PC-3 (cell line): Measurements from ENCODE around the gene SEMA3A. TPM values are rescaled to one million over a fixed set of nuclear protein-coding genes. Genes with fewer than 3 reads are reported as not detected.
A peak's percentile ranks its signal among the peaks of the same experiment; 100 is the strongest.

Experiments used
- ATAC-seq: fragments of 200-7000 bp; cut with Tn5 transposase; 2 replicates; pipeline ENCODE4 v1.9.1; 2020; ENCODE audit warnings: mild to moderate bottlenecking, moderate library complexity
- BruUV-seq: library from RNA; stranded (reverse); fragments of 400-500 nt; replicated peaks from 2 replicates; lab custom pipeline; 2021; lab: Mats Ljungman, UMichigan
- CTCF ChIA-PET: fragments of 300-600 bp; sonication (Branson Sonifier 250); formaldehyde crosslinking; loops from one replicate; lab custom pipeline; 2022; ENCODE audit warnings: antibody characterized with exemption; lab: Charles Lee
- POLR2A ChIA-PET: fragments of 300-600 bp; sonication (Branson Sonifier 250); formaldehyde crosslinking; loops from one replicate; lab custom pipeline; 2022; ENCODE audit warnings: antibody characterized with exemption; ENCODE audit not compliant: unreplicated experiment; lab: Charles Lee
- DNase-seq: peaks from one replicate; pipeline ENCODE4 v3.0.0-alpha.2; 2015
- H2AFZ ChIP-seq: fragments of 300-600 bp; sonication (generic); 2 replicates; pipeline ENCODE4 v1.6.0; 2016; ENCODE audit warnings: antibody characterized with exemption, low read length
- H3F3A ChIP-seq: fragments of 300-600 bp; sonication (generic); one replicate; pipeline ENCODE4 v1.6.0; 2017; ENCODE audit warnings: antibody characterized with exemption, low read length, control low read depth, mild to moderate bottlenecking; ENCODE audit not compliant: unreplicated experiment
- H3K27ac ChIP-seq: fragments of 300-600 bp; sonication (generic); 2 replicates; pipeline ENCODE4 v1.5.1; 2016; ENCODE audit warnings: mild to moderate bottlenecking, low read length
- H3K27me3 ChIP-seq: fragments of 300-600 bp; sonication (generic); 2 replicates; pipeline ENCODE4 v1.6.1; 2016; ENCODE audit warnings: low read length, mixed read lengths
- H3K36me3 ChIP-seq: fragments of 300-600 bp; sonication (generic); 2 replicates; pipeline ENCODE4 v1.6.1; 2016; ENCODE audit warnings: low read depth, mixed run types, low read length, mixed read lengths
- H3K4me1 ChIP-seq: fragments of 300-600 bp; sonication (generic); 2 replicates; pipeline ENCODE4 v1.5.1; 2016; ENCODE audit warnings: low read length; ENCODE audit not compliant: insufficient read depth
- H3K4me2 ChIP-seq: fragments of 300-600 bp; sonication (generic); 2 replicates; pipeline ENCODE4 v1.6.0; 2016; ENCODE audit warnings: low read length
- H3K4me3 ChIP-seq: fragments of 300-600 bp; sonication (generic); 2 replicates; pipeline ENCODE4 v1.5.1; 2016; ENCODE audit warnings: mild to moderate bottlenecking, low read length, mixed read lengths
- H3K79me2 ChIP-seq: fragments of 300-600 bp; sonication (generic); 2 replicates; pipeline ENCODE4 v1.6.1; 2017; ENCODE audit warnings: low read length, mixed read lengths
- H3K9ac ChIP-seq: fragments of 300-600 bp; sonication (generic); 2 replicates; pipeline ENCODE4 v1.6.0; 2016; ENCODE audit warnings: mild to moderate bottlenecking, low read length
- H3K9me2 ChIP-seq: fragments of 300-600 bp; sonication (generic); replicated peaks from 2 replicates; pipeline ENCODE4 v1.6.1; 2016; ENCODE audit warnings: mixed run types, low read length, mixed read lengths
- H3K9me3 ChIP-seq: fragments of 300-600 bp; sonication (generic); 2 replicates; pipeline ENCODE4 v1.6.1; 2016; ENCODE audit warnings: low read length, mixed read lengths
- H4K20me1 ChIP-seq: fragments of 300-600 bp; sonication (generic); 2 replicates; pipeline ENCODE4 v1.6.1; 2016; ENCODE audit warnings: low read length, mixed read lengths
- CTCF ChIP-seq: fragments of 300-600 bp; sonication (generic); conservative IDR thresholded peaks from 2 replicates; pipeline ENCODE4 v1.5.1; 2017; ENCODE audit warnings: antibody characterized with exemption, low read depth, mild to moderate bottlenecking, low read length
- EZH2 ChIP-seq: fragments of 300-600 bp; sonication (generic); IDR thresholded peaks from one replicate; pipeline ENCODE4 v1.6.1; 2017; ENCODE audit warnings: antibody characterized with exemption, mild to moderate bottlenecking, low read length; ENCODE audit not compliant: unreplicated experiment
- EZH2phosphoT487 ChIP-seq: fragments of 300-600 bp; sonication (generic); IDR thresholded peaks from 2 replicates; pipeline ENCODE4 v1.6.1; 2018; ENCODE audit warnings: mild to moderate bottlenecking, antibody characterized with exemption, low read length, borderline replicate concordance
- intact Hi-C: fragments of 100-400 bp; cut with micrococcal nuclease; formaldehyde crosslinking; loops from 2 replicates; pipeline ENCODE4 v1.9.0; 2023
- total RNA-seq: library from RNA; depleted of rRNA; stranded (reverse); fragments of >200 nt; gene quantifications from 2 replicates; pipeline ENCODE4 v1.2.3, GENCODE V29; 2014

The SEMA3A gene
- total RNA-seq, 1 experiment from 2014 or later: 16.9 TPM

GRCh38 chr7:84200859-84201258 lies 6.3 kb upstream of the SEMA3A start:
- intact Hi-C loops: no loop called here
- Histone ChIP-seq H3K27ac (peak overlapping the region; percentile 72), H4K20me1 (no peaks in the 10 kb centered on the region), H3K9ac (peak overlapping the region; percentile 41), H3F3A (no peaks in the 10 kb centered on the region), H3K79me2 (no peaks in the 10 kb centered on the region), H3K9me2 (no peaks in the 10 kb centered on the region), H3K4me3 (no peak overlapping the region), H3K4me1 (peaks cover 31% of the 10 kb centered on the region), H2AFZ (no peak overlapping the region), H3K27me3 (no peaks in the 10 kb centered on the region), H3K9me3 (no peaks in the 10 kb centered on the region), H3K36me3 (no peaks in the 10 kb centered on the region), H3K4me2 (peak overlapping the region; percentile 48)
- BruUV-seq: no TSS peak
- ATAC-seq (peak; percentile 95), DNase-seq (peak; percentile 67)
- POLR2A ChIA-PET: no interaction called here
- CTCF ChIA-PET: no interaction called here
- TF ChIP-seq CTCF (no peak), EZH2phosphoT487 (no peak), EZH2 (no peak)

GRCh38 chr7:84199216-84199615 lies 4.6 kb upstream of the SEMA3A start:
- BruUV-seq: no TSS peak
- Histone ChIP-seq H3F3A (no peaks in the 10 kb centered on the region), H2AFZ (no peak overlapping the region), H3K9me3 (no peaks in the 10 kb centered on the region), H3K27ac (no peak overlapping the region), H3K36me3 (no peaks in the 10 kb centered on the region), H3K4me3 (no peak overlapping the region), H3K4me1 (peaks cover 39% of the 10 kb centered on the region), H3K4me2 (no peak overlapping the region), H3K27me3 (no peaks in the 10 kb centered on the region), H3K79me2 (peaks cover 6% of the 10 kb centered on the region), H3K9me2 (no peaks in the 10 kb centered on the region), H4K20me1 (no peaks in the 10 kb centered on the region), H3K9ac (no peak overlapping the region)
- POLR2A ChIA-PET: no interaction called here
- TF ChIP-seq CTCF (no peak), EZH2 (no peak), EZH2phosphoT487 (no peak)
- ATAC-seq (no peak), DNase-seq (no peak)
- CTCF ChIA-PET: no interaction called here
- intact Hi-C loops: loop anchor here (10.0 kb wide), 1 partner anchor 416 kb away; no protein-coding TSS in a partner anchor

DNA sequence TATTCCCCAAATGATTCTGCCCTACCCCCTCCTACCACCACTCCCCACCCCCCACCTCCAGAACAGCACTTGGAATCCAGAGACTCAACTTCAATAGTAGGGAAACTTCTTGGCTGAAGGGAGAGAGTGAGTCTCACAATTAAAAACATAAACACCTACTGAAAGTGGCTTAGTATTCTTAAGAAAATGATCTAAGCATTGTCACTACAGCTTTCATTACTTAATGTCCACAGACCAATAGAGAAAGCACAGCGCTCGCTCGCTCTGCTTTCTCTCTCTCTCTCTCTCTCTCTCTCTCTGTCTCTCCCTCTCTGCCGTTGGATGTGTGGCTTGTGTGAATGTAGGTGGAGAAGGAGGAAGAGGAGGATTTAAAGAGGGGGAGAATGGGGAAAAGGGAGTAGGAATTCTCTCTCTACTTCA lies 1.5 kb upstream of the SEMA3A start:
- Histone ChIP-seq H3K27me3 (no peaks in the 10 kb centered on the region), H3K9me3 (no peaks in the 10 kb centered on the region), H3K79me2 (peaks cover 38% of the 10 kb centered on the region), H3K4me2 (peak overlapping the region; percentile 81), H2AFZ (peak overlapping the region; percentile 62), H3K4me1 (peaks cover 40% of the 10 kb centered on the region), H3F3A (no peaks in the 10 kb centered on the region), H3K4me3 (no peak overlapping the region), H3K36me3 (no peaks in the 10 kb centered on the region), H4K20me1 (no peaks in the 10 kb centered on the region), H3K9me2 (no peaks in the 10 kb centered on the region), H3K9ac (no peak overlapping the region), H3K27ac (peak overlapping the region; percentile 94; the same call in 1 of the 2 replicates)
- intact Hi-C loops: loop anchor here (10.0 kb wide), 1 partner anchor 419 kb away; no protein-coding TSS in a partner anchor
- no TSS peak for BruUV-seq
- ChIA-PET CTCF (no interaction called here), POLR2A (no interaction called here)
- no peak for ATAC-seq
- DNase-seq: no peak
- TF ChIP-seq EZH2phosphoT487 (no peak), CTCF (no peak), EZH2 (no peak)
